Liver (tissue), 9 donors: ENCODE measurements around the gene ADGRD1. TPM values are rescaled to one million over a fixed set of nuclear protein-coding genes. Genes with fewer than 3 reads are reported as not detected.

Experiments used
- DNase-seq: peaks from one replicate; pipeline ENCODE4 v3.0.0-alpha.2; 2017; ENCODE audit warnings: low spot score
- H3K27ac ChIP-seq, 2 donors: one replicate each; pipeline ENCODE4 v1.7.0; 2013; ENCODE audit warnings: inconsistent platforms in 2 of 2, low read length in 2 of 2, control low read depth in 1 of 2, low read depth in 1 of 2, mild to moderate bottlenecking in 1 of 2
- H3K27me3 ChIP-seq, 4 donors: one replicate each; pipeline versions ENCODE4 v1.6.1 to v1.7.0; 2013; ENCODE audit warnings: low read length in 3 of 4, inconsistent platforms in 1 of 4, mild to moderate bottlenecking in 1 of 4, moderate library complexity in 1 of 4; ENCODE audit not compliant: control insufficient read depth in 4 of 4, insufficient read depth in 4 of 4
- H3K36me3 ChIP-seq, 4 donors: one replicate each; pipeline versions ENCODE4 v1.6.1 to v1.7.0; 2013; ENCODE audit warnings: low read length in 3 of 4, mild to moderate bottlenecking in 3 of 4, low read depth in 1 of 4, moderate library complexity in 1 of 4; ENCODE audit not compliant: control insufficient read depth in 4 of 4, insufficient read depth in 3 of 4
- H3K4me1 ChIP-seq, 4 donors: one replicate each; pipeline versions ENCODE4 v1.6.1 to v1.7.0; 2013; ENCODE audit warnings: low read length in 3 of 4, mild to moderate bottlenecking in 3 of 4, moderate library complexity in 1 of 4; ENCODE audit not compliant: control insufficient read depth in 4 of 4, insufficient read depth in 4 of 4
- H3K4me3 ChIP-seq, 3 donors: one replicate each; pipeline versions ENCODE4 v1.6.1 to v1.7.0; 2013; ENCODE audit warnings: low read length in 3 of 3, control low read depth in 1 of 3, low read depth in 1 of 3, mild to moderate bottlenecking in 1 of 3
- H3K9ac ChIP-seq, 2 donors: one replicate each; pipeline ENCODE4 v1.7.0; 2013; ENCODE audit warnings: low read length in 2 of 2, mild to moderate bottlenecking in 2 of 2, moderate library complexity in 2 of 2, control low read depth in 1 of 2, low read depth in 1 of 2
- H3K9me3 ChIP-seq, 4 donors: one replicate each; pipeline versions ENCODE4 v1.6.1 to v1.7.0; 2013; ENCODE audit warnings: low read length in 3 of 4; ENCODE audit not compliant: control insufficient read depth in 4 of 4
- ATF3 ChIP-seq: IDR thresholded peaks from 2 replicates; pipeline ENCODE4 v1.6.1; 2016; ENCODE audit warnings: antibody characterized with exemption
- CTCF ChIP-seq: fragments of 150-350 bp; IDR thresholded peaks from 2 replicates; pipeline ENCODE4 v1.5.1; 2017; ENCODE audit warnings: improper control_type of control experiment, low read depth, low read length; ENCODE audit not compliant: missing input control
- EGR1 ChIP-seq, 2 donors: IDR thresholded peaks; 2 replicates each; pipeline ENCODE4 v1.6.1; 2016 to 2018; ENCODE audit warnings: antibody characterized with exemption in 2 of 2, low read depth in 2 of 2
- FOXA1 ChIP-seq: IDR thresholded peaks from 2 replicates; pipeline ENCODE4 v1.6.1; 2016; ENCODE audit warnings: antibody characterized with exemption
- FOXA2 ChIP-seq: IDR thresholded peaks from 2 replicates; pipeline ENCODE4 v1.6.1; 2016; ENCODE audit warnings: antibody characterized with exemption
- GABPA ChIP-seq, 2 donors: IDR thresholded peaks in 1 of 2; conservative IDR thresholded peaks in 1 of 2; 2 replicates each; pipeline ENCODE4 v1.6.1; 2016; ENCODE audit warnings: antibody characterized with exemption in 2 of 2, mild to moderate bottlenecking in 1 of 2, moderate library complexity in 1 of 2
- HNF4A ChIP-seq, 2 donors: conservative IDR thresholded peaks; 2 replicates each; pipeline ENCODE4 v1.6.1; 2016; ENCODE audit warnings: antibody characterized with exemption in 2 of 2, mild to moderate bottlenecking in 2 of 2
- HNF4G ChIP-seq: IDR thresholded peaks from 2 replicates; pipeline ENCODE4 v1.6.1; 2016; ENCODE audit warnings: antibody characterized with exemption
- JUND ChIP-seq, 2 donors: IDR thresholded peaks; 2 replicates each; pipeline ENCODE4 v1.6.1; 2016; ENCODE audit warnings: antibody characterized with exemption in 2 of 2
- MAX ChIP-seq: IDR thresholded peaks from 2 replicates; pipeline ENCODE4 v1.6.1; 2016; ENCODE audit warnings: antibody characterized with exemption
- NR2F2 ChIP-seq: IDR thresholded peaks from 2 replicates; pipeline ENCODE4 v1.6.1; 2016; ENCODE audit warnings: antibody characterized with exemption
- RAD21 ChIP-seq, 2 donors: IDR thresholded peaks; 2 replicates each; pipeline ENCODE4 v1.6.1; 2016; ENCODE audit warnings: antibody characterized with exemption in 2 of 2, mild to moderate bottlenecking in 2 of 2
- RXRA ChIP-seq, 2 donors: IDR thresholded peaks; 2 replicates each; pipeline ENCODE4 v1.6.1; 2017 to 2018; ENCODE audit warnings: antibody characterized with exemption in 2 of 2, mild to moderate bottlenecking in 1 of 2
- SP1 ChIP-seq: IDR thresholded peaks from 2 replicates; pipeline ENCODE4 v1.6.1; 2018; ENCODE audit warnings: antibody characterized with exemption, mild to moderate bottlenecking
- TAF1 ChIP-seq: conservative IDR thresholded peaks from 2 replicates; pipeline ENCODE4 v1.6.1; 2016; ENCODE audit warnings: antibody characterized with exemption, mild to moderate bottlenecking
- YY1 ChIP-seq: IDR thresholded peaks from 2 replicates; pipeline ENCODE4 v1.6.1; 2016; ENCODE audit warnings: antibody characterized with exemption, mild to moderate bottlenecking
- ZBTB33 ChIP-seq: IDR thresholded peaks from 2 replicates; pipeline ENCODE4 v1.6.1; 2016; ENCODE audit warnings: antibody characterized with exemption
- WGBS: extraction: QIAGEN DNeasy Blood & Tissue Kit; methylation state at CpG from one replicate; pipeline ENCODE4 v1.1.7; 2013; 5-methylcytosine and 5-hydroxymethylcytosine counted together
- polyA plus RNA-seq, 2 donors: library from polyadenylated mRNA; stranded (reverse) in 1 of 2; unstranded in 1 of 2; fragments of 200-250 nt in 1 of 2; fragments of >200 nt in 1 of 2; fragmentation: Nextera tagmentation in 1 of 2; extraction: Ambion mirVana in 1 of 2; gene quantifications; one replicate each; pipeline versions ENCODE4 v1.2.1 to v1.2.3, GENCODE V29; 2013 to 2015
- total RNA-seq, 2 donors: library from RNA; depleted of rRNA; stranded (reverse); fragments of >200 nt; gene quantifications; one replicate each; pipeline ENCODE4 v1.2.3, GENCODE V29; 2014
- TF ChIP-seq, protein P1 (sequence below): IDR thresholded peaks from 2 replicates; pipeline ENCODE4 v1.6.1; 2016; ENCODE audit warnings: antibody characterized with exemption, mild to moderate bottlenecking
- donor health status: healthy.
- donor health status: healthy.
- donor health status: healthy.
- donor health status: healthy.
- donor health status: healthy.

The ADGRD1 gene
- total and polyA plus RNA-seq, 4 donors = 2.7 to 7.1 (median 4.6) TPM

GRCh38 chr12:131131077-131131807 is 177.5 kb downstream of the ADGRD1 start:
- Histone ChIP-seq H3K9me3 (no peaks in the 10 kb centered on the region), H3K27me3 (no peaks in the 10 kb centered on the region), H3K9ac (no peak overlapping the region), H3K36me3 (no peaks in the 10 kb centered on the region), H3K4me3 (no peak overlapping the region), H3K4me1 (no peaks in the 10 kb centered on the region), H3K27ac (no peak overlapping the region)
- TF ChIP-seq EGR1 (IDR thresholded peaks at IDR 0.05; ENCODE audit: low read depth in 2 of 2) = no peak
- no peak for TF ChIP-seq CTCF
- TF ChIP-seq SP1 = no peak
- no peak for TF ChIP-seq MAX
- peak; percentile 17 for DNase-seq
- WGBS = 94% methylated on average over 20 of the region's 20 CpGs

- no peak overlapping the region for H3K9ac ChIP-seq
- WGBS = 87% methylated on average over 10 of the region's 10 CpGs
- TF ChIP-seq EGR1 (IDR thresholded peaks at IDR 0.05; ENCODE audit: low read depth in 2 of 2) (no peak), NR2F2 (no peak), JUND (IDR thresholded peaks at IDR 0.05) (no peak), HNF4G (no peak), FOXA1 (no peak), ZBTB33 (no peak), RXRA (IDR thresholded peaks at IDR 0.05) (no peak), FOXA2 (no peak), MAX (no peak), TAF1 (no peak), SP1 (no peak), RAD21 (IDR thresholded peaks at IDR 0.05) (no peak), HNF4A (conservative IDR thresholded peaks at IDR 0.05) (no peak), CTCF (no peak), GABPA (IDR thresholded peaks at IDR 0.05 in 1 of 2, conservative IDR thresholded peaks at IDR 0.05 in 1 of 2) (no peak), ATF3 (no peak), YY1 (no peak)
- TF ChIP-seq, protein P1, sequence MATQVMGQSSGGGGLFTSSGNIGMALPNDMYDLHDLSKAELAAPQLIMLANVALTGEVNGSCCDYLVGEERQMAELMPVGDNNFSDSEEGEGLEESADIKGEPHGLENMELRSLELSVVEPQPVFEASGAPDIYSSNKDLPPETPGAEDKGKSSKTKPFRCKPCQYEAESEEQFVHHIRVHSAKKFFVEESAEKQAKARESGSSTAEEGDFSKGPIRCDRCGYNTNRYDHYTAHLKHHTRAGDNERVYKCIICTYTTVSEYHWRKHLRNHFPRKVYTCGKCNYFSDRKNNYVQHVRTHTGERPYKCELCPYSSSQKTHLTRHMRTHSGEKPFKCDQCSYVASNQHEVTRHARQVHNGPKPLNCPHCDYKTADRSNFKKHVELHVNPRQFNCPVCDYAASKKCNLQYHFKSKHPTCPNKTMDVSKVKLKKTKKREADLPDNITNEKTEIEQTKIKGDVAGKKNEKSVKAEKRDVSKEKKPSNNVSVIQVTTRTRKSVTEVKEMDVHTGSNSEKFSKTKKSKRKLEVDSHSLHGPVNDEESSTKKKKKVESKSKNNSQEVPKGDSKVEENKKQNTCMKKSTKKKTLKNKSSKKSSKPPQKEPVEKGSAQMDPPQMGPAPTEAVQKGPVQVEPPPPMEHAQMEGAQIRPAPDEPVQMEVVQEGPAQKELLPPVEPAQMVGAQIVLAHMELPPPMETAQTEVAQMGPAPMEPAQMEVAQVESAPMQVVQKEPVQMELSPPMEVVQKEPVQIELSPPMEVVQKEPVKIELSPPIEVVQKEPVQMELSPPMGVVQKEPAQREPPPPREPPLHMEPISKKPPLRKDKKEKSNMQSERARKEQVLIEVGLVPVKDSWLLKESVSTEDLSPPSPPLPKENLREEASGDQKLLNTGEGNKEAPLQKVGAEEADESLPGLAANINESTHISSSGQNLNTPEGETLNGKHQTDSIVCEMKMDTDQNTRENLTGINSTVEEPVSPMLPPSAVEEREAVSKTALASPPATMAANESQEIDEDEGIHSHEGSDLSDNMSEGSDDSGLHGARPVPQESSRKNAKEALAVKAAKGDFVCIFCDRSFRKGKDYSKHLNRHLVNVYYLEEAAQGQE = no peak
- no peak overlapping the region for H3K4me3 ChIP-seq
- H3K27me3 ChIP-seq = no peaks in the 10 kb centered on the region
- no peak overlapping the region for H3K27ac ChIP-seq
- no peaks in the 10 kb centered on the region for H3K36me3 ChIP-seq
- peak; percentile 14 for DNase-seq
- no peaks in the 10 kb centered on the region for H3K9me3 ChIP-seq
- no peaks in the 10 kb centered on the region for H3K4me1 ChIP-seq
These were observed 178.1 kb downstream of the ADGRD1 start for GRCh38 chr12:131131808-131132117.
